GM18870 (cell line): ENCODE results near the gene COL8A1.
"Not testable (repeated sequence)": the region's sequence is repeated elsewhere in the genome, so short reads cannot be mapped to it uniquely, and the experiment has no call there.

Experiments used
- ATAC-seq: cut with Tn5 transposase; IDR thresholded peaks from one replicate; pipeline ENCODE4 v1.9.1; 2021; ENCODE audit warnings: moderate library complexity; ENCODE audit not compliant: unreplicated experiment

The COL8A1 gene

GRCh38 chr3:99702953-99703943, 64.9 kb downstream of the COL8A1 start:
- ATAC-seq: no peak

GRCh38 chr3:99704417-99704816, 66.0 kb downstream of the COL8A1 start:
- ATAC-seq: no peak

GRCh38 chr3:99706410-99706809, 68.0 kb downstream of the COL8A1 start:
- no peak for ATAC-seq

- no peak for ATAC-seq
Measured at GRCh38 chr3:99708207-99708745, 69.9 kb downstream of the COL8A1 start.

- ATAC-seq: no peak
Measured at GRCh38 chr3:99709686-99710085, 71.3 kb downstream of the COL8A1 start.

DNA sequence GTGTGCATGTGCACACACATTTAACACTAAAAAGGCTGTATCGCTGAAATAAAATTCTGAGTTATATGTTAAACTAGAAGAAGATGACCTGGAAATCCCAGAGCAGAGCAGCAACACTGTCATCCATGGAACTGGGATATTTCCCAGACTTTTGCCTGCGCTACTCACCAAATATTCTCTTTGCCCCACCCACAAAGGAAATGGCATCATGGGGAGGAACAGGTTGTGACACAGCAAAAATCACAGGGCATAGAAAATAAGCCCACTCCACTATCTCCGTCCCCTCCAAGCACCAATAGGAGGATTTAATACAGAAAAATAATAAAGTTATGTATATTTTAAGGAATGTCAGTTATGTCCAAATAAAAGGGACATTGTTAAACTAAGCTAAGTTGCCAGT, 71.7 kb downstream of the COL8A1 start:
- no peak for ATAC-seq

- no peak for ATAC-seq
Measured at GRCh38 chr3:99711351-99711750, 73.0 kb downstream of the COL8A1 start.

- ATAC-seq: no peak
Measured at GRCh38 chr3:99712291-99712954, 74.0 kb downstream of the COL8A1 start.

GRCh38 chr3:99713440-99713839, 75.0 kb downstream of the COL8A1 start:
- ATAC-seq: no peak

- ATAC-seq: no peak
Measured at GRCh38 chr3:99714146-99714545, 75.8 kb downstream of the COL8A1 start.

- ATAC-seq: no peak
Measured at GRCh38 chr3:99714575-99714974, 76.2 kb downstream of the COL8A1 start.

GRCh38 chr3:99716463-99716995, 78.1 kb downstream of the COL8A1 start:
- ATAC-seq: no peak

DNA sequence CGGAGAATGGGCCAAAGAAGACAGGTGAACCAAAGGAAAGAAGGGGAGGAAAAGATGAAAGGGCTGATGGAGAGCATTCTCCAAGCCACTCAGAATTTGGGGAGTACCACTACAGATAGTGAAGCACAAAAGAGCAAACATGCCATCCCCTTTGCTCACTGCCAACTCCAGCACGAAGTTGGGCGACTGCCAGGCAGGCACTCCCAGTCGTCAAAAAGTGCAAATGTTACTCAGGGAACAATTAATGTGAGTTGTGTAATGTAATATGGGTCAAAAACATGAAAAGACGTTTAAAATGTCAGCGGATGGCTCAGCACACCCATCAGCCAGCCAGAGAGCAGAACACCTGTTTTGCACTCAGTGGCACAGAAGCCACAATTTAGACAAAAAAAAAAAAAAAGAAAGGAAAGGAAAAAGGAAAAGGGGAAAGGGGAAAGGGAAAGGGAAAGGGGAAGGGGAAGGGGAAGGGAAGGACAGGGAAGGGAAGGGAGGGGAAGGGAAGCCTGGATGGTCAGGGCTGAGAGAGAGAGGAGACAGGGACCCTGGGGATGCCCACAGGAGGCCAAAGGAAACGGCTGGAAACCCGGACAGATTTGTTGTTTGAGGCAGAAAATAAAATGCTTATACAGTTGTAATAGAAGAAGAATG, 82.7 kb downstream of the COL8A1 start:
- no peak for ATAC-seq

GRCh38 chr3:99721633-99722007, 83.2 kb downstream of the COL8A1 start:
- no peak for ATAC-seq

DNA sequence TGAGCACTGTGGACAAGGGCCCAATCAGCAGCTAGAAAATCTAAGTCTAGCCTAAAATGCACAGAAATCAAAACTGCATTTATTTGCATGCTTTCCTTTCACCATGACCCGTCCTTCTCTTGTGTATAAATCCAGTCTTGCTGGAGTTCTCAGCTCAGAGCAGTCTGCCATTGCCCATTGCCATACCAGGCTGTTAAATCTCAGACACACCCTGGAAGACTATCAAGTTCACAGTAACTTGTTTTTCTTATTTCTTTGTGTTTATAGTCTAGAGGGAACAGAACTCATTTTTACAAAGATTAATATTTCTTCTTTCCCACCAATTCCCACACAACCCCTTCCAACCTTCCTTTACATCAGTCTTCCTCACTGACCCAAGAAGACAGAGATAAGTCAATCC, 85.9 kb downstream of the COL8A1 start:
- ATAC-seq: no peak

- ATAC-seq: no peak
Measured at GRCh38 chr3:99730870-99731269, 92.5 kb downstream of the COL8A1 start.

GRCh38 chr3:99731499-99731898, 93.1 kb downstream of the COL8A1 start:
- ATAC-seq: peak; percentile 89

GRCh38 chr3:99740371-99740770, 102.0 kb downstream of the COL8A1 start:
- ATAC-seq: not testable (repeated sequence)

DNA sequence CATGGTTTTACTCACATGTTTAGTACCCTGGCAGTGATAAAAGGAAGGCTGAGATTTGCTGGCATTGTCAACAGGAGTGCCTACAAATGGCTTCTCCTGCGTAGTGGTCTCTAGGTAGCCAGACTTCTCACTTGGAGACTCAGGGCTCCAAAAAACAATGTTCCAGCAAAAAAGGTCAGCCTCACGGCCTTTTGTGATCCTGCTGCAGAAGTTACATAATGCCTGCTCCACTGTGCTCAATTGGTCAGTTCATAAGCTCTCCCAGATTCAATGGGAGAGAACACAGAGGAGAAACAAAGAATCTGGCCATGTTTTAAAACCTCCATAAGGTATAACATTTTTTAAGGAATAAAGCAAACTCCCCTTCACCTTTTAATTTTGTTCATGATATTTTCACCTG, 103.2 kb downstream of the COL8A1 start:
- no peak for ATAC-seq

GRCh38 chr3:99747915-99748314, 109.5 kb downstream of the COL8A1 start:
- no peak for ATAC-seq

DNA sequence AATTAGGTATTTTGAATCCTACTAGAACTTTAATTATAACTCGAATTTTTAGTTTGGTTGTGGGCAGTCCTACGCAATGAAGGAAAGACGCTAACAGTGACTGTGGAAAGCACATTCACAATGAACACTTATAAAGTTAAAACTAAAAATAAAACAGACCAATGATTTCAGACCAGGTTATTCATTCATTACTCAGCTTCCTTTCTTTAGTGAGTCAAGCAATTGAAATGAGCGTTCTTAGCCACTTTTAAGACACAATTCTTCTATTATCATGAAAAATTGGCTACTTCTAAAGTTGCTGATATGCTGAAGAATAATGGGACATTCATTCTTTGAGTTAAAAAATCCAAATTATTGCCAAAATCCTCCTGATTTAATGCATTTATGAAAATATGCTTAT, 113.3 kb downstream of the COL8A1 start:
- ATAC-seq: no peak
